ENCODE measurements around the gene AUNIP. TPM values are rescaled to one million over a fixed set of nuclear protein-coding genes. Genes with fewer than 3 reads are reported as not detected.

Gene AUNIP
- total and polyA plus RNA-seq, 2 donors (not counting 1 experiment from before 2014, with no cell fraction given): 0.33 to 1.2 TPM

GRCh38 chr1:25809283-25809926 lies 49.9 kb downstream of the AUNIP start:
- Histone ChIP-seq H3K27me3 (ENCODE audit: control insufficient read depth, insufficient read depth, low read length) (no peaks in the 10 kb centered on the region), H2AFZ (ENCODE audit: low read length) (no peak overlapping the region), H3K79me2 (ENCODE audit: control insufficient read depth, insufficient read depth, low read length) (no peaks in the 10 kb centered on the region), H4K20me1 (ENCODE audit: control insufficient read depth, extremely low read depth, insufficient read depth, low read length) (no peaks in the 10 kb centered on the region), H3K4me3 (replicated peaks in 1 of 4; ENCODE audit: control extremely low read depth in 1 of 4, insufficient read depth in 1 of 4, low read depth in 3 of 4, low read length in 4 of 4) (no peak overlapping the region), H3K4me1 (ENCODE audit: control insufficient read depth, extremely low read depth, insufficient read depth, low read length) (peaks cover 8% of the 10 kb centered on the region), H3K9ac (ENCODE audit: insufficient read depth, low read length) (no peak overlapping the region), H3K36me3 (ENCODE audit: control insufficient read depth, insufficient read depth, low read length) (peaks cover 19% of the 10 kb centered on the region), H3K9me3 (ENCODE audit: control insufficient read depth, insufficient read depth, low read depth, low read length) (no peaks in the 10 kb centered on the region), H3K4me2 (ENCODE audit: extremely low read depth, insufficient read depth, low read length) (no peak overlapping the region), H3K27ac (ENCODE audit: insufficient read depth, low read length) (no peak overlapping the region)
- no peak for DNase-seq (ENCODE audit: low read depth in 2 of 2)
- TF ChIP-seq EZH2 (IDR thresholded peaks at IDR 0.05; ENCODE audit: low read length, missing control alignments): no peak
- TF ChIP-seq, protein P1, sequence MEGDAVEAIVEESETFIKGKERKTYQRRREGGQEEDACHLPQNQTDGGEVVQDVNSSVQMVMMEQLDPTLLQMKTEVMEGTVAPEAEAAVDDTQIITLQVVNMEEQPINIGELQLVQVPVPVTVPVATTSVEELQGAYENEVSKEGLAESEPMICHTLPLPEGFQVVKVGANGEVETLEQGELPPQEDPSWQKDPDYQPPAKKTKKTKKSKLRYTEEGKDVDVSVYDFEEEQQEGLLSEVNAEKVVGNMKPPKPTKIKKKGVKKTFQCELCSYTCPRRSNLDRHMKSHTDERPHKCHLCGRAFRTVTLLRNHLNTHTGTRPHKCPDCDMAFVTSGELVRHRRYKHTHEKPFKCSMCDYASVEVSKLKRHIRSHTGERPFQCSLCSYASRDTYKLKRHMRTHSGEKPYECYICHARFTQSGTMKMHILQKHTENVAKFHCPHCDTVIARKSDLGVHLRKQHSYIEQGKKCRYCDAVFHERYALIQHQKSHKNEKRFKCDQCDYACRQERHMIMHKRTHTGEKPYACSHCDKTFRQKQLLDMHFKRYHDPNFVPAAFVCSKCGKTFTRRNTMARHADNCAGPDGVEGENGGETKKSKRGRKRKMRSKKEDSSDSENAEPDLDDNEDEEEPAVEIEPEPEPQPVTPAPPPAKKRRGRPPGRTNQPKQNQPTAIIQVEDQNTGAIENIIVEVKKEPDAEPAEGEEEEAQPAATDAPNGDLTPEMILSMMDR (conservative IDR thresholded peaks at IDR 0.05 in 1 of 2, IDR thresholded peaks at IDR 0.05 in 1 of 2; ENCODE audit: low read depth in 1 of 2, low read length in 2 of 2): no peak

- peaks cover 11% of the 10 kb centered on the region for H3K4me1 ChIP-seq (ENCODE audit: control insufficient read depth, extremely low read depth, insufficient read depth, low read length)
- no peak overlapping the region for H3K4me3 ChIP-seq (replicated peaks in 1 of 4; ENCODE audit: control extremely low read depth in 1 of 4, insufficient read depth in 1 of 4, low read depth in 3 of 4, low read length in 4 of 4)
- H3K27ac ChIP-seq (ENCODE audit: insufficient read depth, low read length): no peak overlapping the region
- peaks cover 14% of the 10 kb centered on the region for H3K36me3 ChIP-seq (ENCODE audit: control insufficient read depth, insufficient read depth, low read length)
- H3K27me3 ChIP-seq (ENCODE audit: control insufficient read depth, insufficient read depth, low read length): no peaks in the 10 kb centered on the region
- no peak for DNase-seq (ENCODE audit: low read depth in 2 of 2)
- no peaks in the 10 kb centered on the region for H3K9me3 ChIP-seq (ENCODE audit: control insufficient read depth, insufficient read depth, low read depth, low read length)
- H2AFZ ChIP-seq (ENCODE audit: low read length): no peak overlapping the region
- H4K20me1 ChIP-seq (ENCODE audit: control insufficient read depth, extremely low read depth, insufficient read depth, low read length): no peaks in the 10 kb centered on the region
- H3K79me2 ChIP-seq (ENCODE audit: control insufficient read depth, insufficient read depth, low read length): no peaks in the 10 kb centered on the region
- H3K4me2 ChIP-seq (ENCODE audit: extremely low read depth, insufficient read depth, low read length): no peak overlapping the region
- TF ChIP-seq, protein P1 (conservative IDR thresholded peaks at IDR 0.05 in 1 of 2, IDR thresholded peaks at IDR 0.05 in 1 of 2; ENCODE audit: low read depth in 1 of 2, low read length in 2 of 2): no peak
- no peak for TF ChIP-seq EZH2 (IDR thresholded peaks at IDR 0.05; ENCODE audit: low read length, missing control alignments)
- H3K9ac ChIP-seq (ENCODE audit: insufficient read depth, low read length): no peak overlapping the region
These were observed 50.6 kb downstream of the AUNIP start for GRCh38 chr1:25808481-25809244.

GRCh38 chr1:25807480-25808390 lies 51.5 kb downstream of the AUNIP start:
- H3K4me1 ChIP-seq (ENCODE audit: control insufficient read depth, extremely low read depth, insufficient read depth, low read length): peaks cover 11% of the 10 kb centered on the region
- H3K79me2 ChIP-seq (ENCODE audit: control insufficient read depth, insufficient read depth, low read length): no peaks in the 10 kb centered on the region
- TF ChIP-seq, protein P1 (conservative IDR thresholded peaks at IDR 0.05 in 1 of 2, IDR thresholded peaks at IDR 0.05 in 1 of 2; ENCODE audit: low read depth in 1 of 2, low read length in 2 of 2): no peak
- no peak for TF ChIP-seq EZH2 (IDR thresholded peaks at IDR 0.05; ENCODE audit: low read length, missing control alignments)
- no peak for DNase-seq (ENCODE audit: low read depth in 2 of 2)
- no peak overlapping the region for H2AFZ ChIP-seq (ENCODE audit: low read length)
- H3K27ac ChIP-seq (ENCODE audit: insufficient read depth, low read length): no peak overlapping the region
- no peak overlapping the region for H3K4me2 ChIP-seq (ENCODE audit: extremely low read depth, insufficient read depth, low read length)
- H3K36me3 ChIP-seq (ENCODE audit: control insufficient read depth, insufficient read depth, low read length): peaks cover 12% of the 10 kb centered on the region
- H3K4me3 ChIP-seq (replicated peaks in 1 of 4; ENCODE audit: control extremely low read depth in 1 of 4, insufficient read depth in 1 of 4, low read depth in 3 of 4, low read length in 4 of 4): no peak overlapping the region
- no peaks in the 10 kb centered on the region for H4K20me1 ChIP-seq (ENCODE audit: control insufficient read depth, extremely low read depth, insufficient read depth, low read length)
- H3K27me3 ChIP-seq (ENCODE audit: control insufficient read depth, insufficient read depth, low read length): no peaks in the 10 kb centered on the region
- H3K9ac ChIP-seq (ENCODE audit: insufficient read depth, low read length): no peak overlapping the region
- H3K9me3 ChIP-seq (ENCODE audit: control insufficient read depth, insufficient read depth, low read depth, low read length): no peaks in the 10 kb centered on the region
